GM06990 (cell line): ENCODE data around the gene CHD8.

Source experiments
- DNase-seq: peaks from one replicate; pipeline ENCODE4 v3.0.0-alpha.2; 2011; ENCODE audit not compliant: insufficient read length; ENCODE audit errors: extremely low read depth
- H3K27me3 ChIP-seq: replicated peaks from 2 replicates; pipeline ENCODE4 v1.6.0; 2011; ENCODE audit warnings: low read length; ENCODE audit not compliant: control insufficient read depth, insufficient read depth
- H3K36me3 ChIP-seq: 2 replicates; pipeline ENCODE4 v1.5.1; 2011; ENCODE audit warnings: low read length; ENCODE audit not compliant: control insufficient read depth, insufficient read depth
- H3K4me3 ChIP-seq: replicated peaks from 2 replicates; pipeline ENCODE4 v1.5.1; 2011; ENCODE audit warnings: low read depth, mild to moderate bottlenecking, control low read depth, low read length
- TF ChIP-seq, protein P1 (sequence below): IDR thresholded peaks from 2 replicates; pipeline ENCODE4 v1.5.1; 2011; ENCODE audit warnings: low read length, control low read depth, mild to moderate bottlenecking, inconsistent platforms; ENCODE audit not compliant: insufficient read depth, poor library complexity, severe bottlenecking

Gene CHD8

DNA sequence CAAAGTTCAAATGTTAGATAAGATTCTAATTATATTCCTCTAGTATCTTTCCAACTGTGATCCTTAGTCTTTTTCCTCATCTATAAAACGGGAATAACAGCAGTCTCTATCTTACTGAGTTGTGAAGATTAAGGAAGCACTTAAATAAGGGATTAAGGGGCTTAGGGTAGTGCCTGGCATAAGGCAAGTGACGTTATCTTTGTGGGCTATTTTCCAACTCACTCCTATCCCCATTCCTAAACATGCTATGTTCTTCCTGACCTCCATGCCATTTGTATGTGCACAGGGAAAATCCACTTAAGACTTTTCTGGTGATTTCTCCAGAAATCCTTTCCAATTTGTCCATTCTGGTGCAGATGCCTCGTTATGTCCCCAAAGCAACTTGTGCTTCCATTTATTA is 105.4 kb downstream of the CHD8 start:
- H3K36me3 ChIP-seq = peaks cover 17% of the 10 kb centered on the region
- H3K27me3 ChIP-seq = no peaks in the 10 kb centered on the region
- H3K4me3 ChIP-seq = no peak overlapping the region
- TF ChIP-seq, protein P1, sequence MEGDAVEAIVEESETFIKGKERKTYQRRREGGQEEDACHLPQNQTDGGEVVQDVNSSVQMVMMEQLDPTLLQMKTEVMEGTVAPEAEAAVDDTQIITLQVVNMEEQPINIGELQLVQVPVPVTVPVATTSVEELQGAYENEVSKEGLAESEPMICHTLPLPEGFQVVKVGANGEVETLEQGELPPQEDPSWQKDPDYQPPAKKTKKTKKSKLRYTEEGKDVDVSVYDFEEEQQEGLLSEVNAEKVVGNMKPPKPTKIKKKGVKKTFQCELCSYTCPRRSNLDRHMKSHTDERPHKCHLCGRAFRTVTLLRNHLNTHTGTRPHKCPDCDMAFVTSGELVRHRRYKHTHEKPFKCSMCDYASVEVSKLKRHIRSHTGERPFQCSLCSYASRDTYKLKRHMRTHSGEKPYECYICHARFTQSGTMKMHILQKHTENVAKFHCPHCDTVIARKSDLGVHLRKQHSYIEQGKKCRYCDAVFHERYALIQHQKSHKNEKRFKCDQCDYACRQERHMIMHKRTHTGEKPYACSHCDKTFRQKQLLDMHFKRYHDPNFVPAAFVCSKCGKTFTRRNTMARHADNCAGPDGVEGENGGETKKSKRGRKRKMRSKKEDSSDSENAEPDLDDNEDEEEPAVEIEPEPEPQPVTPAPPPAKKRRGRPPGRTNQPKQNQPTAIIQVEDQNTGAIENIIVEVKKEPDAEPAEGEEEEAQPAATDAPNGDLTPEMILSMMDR = no peak
- DNase-seq = no peak

DNA sequence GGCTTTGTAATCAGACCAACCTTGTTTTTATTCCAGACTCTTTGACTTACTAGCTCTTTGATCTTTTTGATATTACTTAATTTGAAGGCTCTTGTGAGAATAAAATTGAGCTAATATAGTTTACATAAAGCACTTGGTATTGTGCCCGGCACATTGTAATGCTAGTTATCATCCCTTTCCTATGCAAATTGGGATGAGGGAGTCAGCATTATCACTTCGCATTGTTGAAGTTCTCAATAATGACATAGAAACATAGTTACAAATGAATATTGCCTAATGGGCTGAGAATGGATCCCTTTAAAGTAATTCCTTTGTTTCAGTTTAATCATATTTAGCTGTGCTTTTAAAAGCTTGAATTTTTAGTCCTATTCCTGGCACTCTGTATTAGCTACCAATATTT is 108.7 kb downstream of the CHD8 start:
- H3K36me3 ChIP-seq = peaks cover 4% of the 10 kb centered on the region
- no peaks in the 10 kb centered on the region for H3K27me3 ChIP-seq
- no peak for DNase-seq
- TF ChIP-seq, protein P1 = no peak
- H3K4me3 ChIP-seq = no peak overlapping the region

DNA sequence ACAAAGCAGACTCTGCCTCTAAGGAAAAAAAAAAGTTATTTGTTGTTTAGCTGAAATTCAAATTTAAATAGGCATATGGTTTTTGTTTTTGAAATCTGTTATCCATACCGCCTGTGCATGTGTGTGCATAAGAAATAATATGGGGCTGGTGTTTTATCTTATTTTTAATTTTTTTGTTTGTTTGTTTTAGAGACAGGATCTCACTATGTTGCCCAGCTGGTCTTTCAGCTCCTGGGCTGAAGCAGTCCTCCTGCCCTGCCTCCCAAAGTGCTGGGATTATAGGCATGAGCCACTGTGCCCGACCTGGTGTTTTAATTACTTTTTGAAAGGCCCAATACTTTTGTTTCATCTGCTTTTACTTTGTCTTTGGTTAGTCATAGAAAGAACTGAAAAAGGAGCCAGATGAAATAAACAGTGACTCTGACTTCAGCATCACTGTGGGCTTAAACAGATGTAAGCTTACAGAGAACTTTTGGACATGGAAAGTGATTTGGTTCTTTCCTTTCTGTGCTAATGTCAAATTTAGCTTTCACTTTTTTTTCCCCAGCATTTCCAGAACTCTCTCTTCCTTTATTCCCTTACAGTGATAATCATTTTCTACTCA is 109.3 kb downstream of the CHD8 start:
- no peaks in the 10 kb centered on the region for H3K27me3 ChIP-seq
- DNase-seq = no peak
- no peaks in the 10 kb centered on the region; the same call in 1 of the 2 replicates for H3K36me3 ChIP-seq
- H3K4me3 ChIP-seq = no peak overlapping the region
- TF ChIP-seq, protein P1 = no peak

DNA sequence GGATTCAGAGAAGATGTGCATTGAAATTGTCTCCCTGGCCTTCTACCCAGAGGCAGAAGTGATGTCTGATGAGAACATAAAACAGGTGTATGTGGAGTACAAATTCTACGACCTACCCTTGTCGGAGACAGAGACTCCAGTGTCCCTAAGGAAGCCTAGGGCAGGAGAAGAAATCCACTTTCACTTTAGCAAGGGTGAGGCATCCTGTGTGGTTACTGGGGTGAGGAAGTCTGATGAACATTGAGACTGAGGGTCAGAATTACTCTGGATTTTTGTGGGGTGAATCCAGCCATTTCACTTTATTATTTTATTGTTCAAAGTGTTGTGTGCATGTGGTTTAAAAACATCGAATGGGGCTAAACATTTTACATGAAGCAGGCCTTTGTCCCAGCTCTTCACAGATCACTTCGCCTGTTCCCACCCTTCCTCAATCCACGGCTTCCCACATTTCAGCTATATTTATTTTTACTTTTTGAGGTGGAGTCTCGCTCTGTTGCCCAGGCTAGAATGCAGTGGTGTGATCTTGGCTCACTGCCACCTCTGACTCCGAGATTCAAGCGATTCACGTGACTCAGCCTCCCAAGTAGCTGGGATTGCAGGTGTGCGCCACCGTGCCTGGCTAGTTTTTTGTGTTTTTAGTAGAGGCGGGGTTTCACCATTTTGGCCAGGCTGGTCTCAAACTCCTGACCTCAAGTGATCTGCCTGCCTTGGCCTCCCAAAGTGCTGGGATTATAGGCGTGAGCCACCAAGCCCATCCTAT is 112.7 kb downstream of the CHD8 start:
- no peaks in the 10 kb centered on the region for H3K36me3 ChIP-seq
- TF ChIP-seq, protein P1 = no peak
- DNase-seq = no peak
- no peaks in the 10 kb centered on the region for H3K27me3 ChIP-seq
- H3K4me3 ChIP-seq = no peak overlapping the region
